Activated CD4-positive, alpha-beta memory T cell treated with anti-CD3 and anti-CD28 coated beads for 36 hours (primary cell): ENCODE results near the gene CARHSP1. TPM values are rescaled to one million over a fixed set of nuclear protein-coding genes. Genes with fewer than 3 reads are reported as not detected.
A peak's percentile ranks its signal among the peaks of the same experiment; 100 is the strongest.
"Not testable (repeated sequence)": the region's sequence is repeated elsewhere in the genome, so short reads cannot be mapped to it uniquely, and the experiment has no call there.

Experiments used
- CTCF ChIA-PET: fragments of 350-600 bp; sonication (Branson Sonifier 250); formaldehyde crosslinking; loops from one replicate; lab custom pipeline; 2021; ENCODE audit warnings: antibody characterized with exemption, inconsistent platforms; lab: Charles Lee
- POLR2A ChIA-PET: fragments of 350-600 bp; sonication (Branson Sonifier 250); formaldehyde crosslinking; loops from one replicate; lab custom pipeline; 2021; ENCODE audit warnings: antibody characterized with exemption; lab: Charles Lee
- DNase-seq: peaks from one replicate; pipeline ENCODE4 v3.0.0-alpha.2; 2020
- H3K27ac Mint-ChIP-seq: one replicate; pipeline ENCODE4 v1.8.0; 2021; ENCODE audit warnings: mixed read lengths
- H3K27me3 Mint-ChIP-seq: one replicate; pipeline ENCODE4 v1.8.0; 2021; ENCODE audit warnings: mixed read lengths
- H3K36me3 Mint-ChIP-seq: one replicate; pipeline ENCODE4 v1.8.0; 2021; ENCODE audit warnings: mixed read lengths
- H3K4me1 Mint-ChIP-seq: one replicate; pipeline ENCODE4 v1.8.0; 2021; ENCODE audit warnings: low read depth, mixed read lengths
- H3K4me3 Mint-ChIP-seq: one replicate; pipeline ENCODE4 v1.8.0; 2021; ENCODE audit warnings: mild to moderate bottlenecking, mixed read lengths
- H3K9me3 Mint-ChIP-seq: one replicate; pipeline ENCODE4 v1.8.0; 2021; ENCODE audit warnings: mixed read lengths
- intact Hi-C: fragments of 100-400 bp; cut with micrococcal nuclease; formaldehyde crosslinking; loops from one replicate; pipeline ENCODE4 v1.15.1; 2023
- total RNA-seq, 2 experiments: library from RNA; stranded (reverse); gene quantifications; one replicate each; pipeline ENCODE4 v1.2.3, GENCODE V29; 2021

The CARHSP1 gene
- total RNA-seq, 2 experiments from 2014 or later: 64.9 to 73.1 TPM

GRCh38 chr16:8814095-8814806, 54.6 kb downstream of the CARHSP1 start:
- Mint-ChIP-seq H3K27ac (peak overlapping the region; percentile 78), H3K4me1 (peaks cover 37% of the 10 kb centered on the region), H3K4me3 (no peak overlapping the region), H3K27me3 (no peaks in the 10 kb centered on the region), H3K36me3 (peaks cover 65% of the 10 kb centered on the region), H3K9me3 (no peaks in the 10 kb centered on the region)
- CTCF ChIA-PET: no interaction called here
- intact Hi-C loops: no loop called here
- peak; percentile 59 for DNase-seq
- POLR2A ChIA-PET: no interaction called here

GRCh38 chr16:8812162-8812843, 56.5 kb downstream of the CARHSP1 start:
- H3K4me1 Mint-ChIP-seq: peaks cover 33% of the 10 kb centered on the region
- no peak for DNase-seq
- H3K27me3 Mint-ChIP-seq: no peaks in the 10 kb centered on the region
- no peak overlapping the region for H3K4me3 Mint-ChIP-seq
- ChIA-PET POLR2A (no interaction called here), CTCF (interaction anchor here (0.7 to 1.1 kb wide), 2 partner anchors 16 to 196 kb away, joined by 4 read pairs; no protein-coding TSS in a partner anchor)
- intact Hi-C loops: no loop called here
- H3K36me3 Mint-ChIP-seq: peaks cover 65% of the 10 kb centered on the region
- H3K9me3 Mint-ChIP-seq: no peaks in the 10 kb centered on the region
- peak overlapping the region; percentile 29 for H3K27ac Mint-ChIP-seq

- intact Hi-C loops: no loop called here
- ChIA-PET CTCF (interaction anchor here (0.6 kb wide), 1 partner anchor 18 kb away, joined by 3 read pairs; no protein-coding TSS in a partner anchor), POLR2A (no interaction called here)
- Mint-ChIP-seq H3K4me1 (peaks cover 14% of the 10 kb centered on the region), H3K27me3 (no peaks in the 10 kb centered on the region), H3K36me3 (peaks cover 63% of the 10 kb centered on the region), H3K27ac (no peak overlapping the region), H3K4me3 (no peak overlapping the region), H3K9me3 (no peaks in the 10 kb centered on the region)
- no peak for DNase-seq
Measured at GRCh38 chr16:8808613-8809353, 60.0 kb downstream of the CARHSP1 start.

GRCh38 chr16:8808009-8808408, 60.8 kb downstream of the CARHSP1 start:
- Mint-ChIP-seq H3K9me3 (no peaks in the 10 kb centered on the region), H3K27ac (no peak overlapping the region), H3K27me3 (no peaks in the 10 kb centered on the region), H3K36me3 (peaks cover 62% of the 10 kb centered on the region), H3K4me3 (no peak overlapping the region), H3K4me1 (peaks cover 11% of the 10 kb centered on the region)
- no peak for DNase-seq
- ChIA-PET POLR2A (no interaction called here), CTCF (interaction anchor here (0.6 kb wide), 1 partner anchor 17 kb away, joined by 3 read pairs; no protein-coding TSS in a partner anchor)
- intact Hi-C loops: no loop called here

- H3K27ac Mint-ChIP-seq: no peak overlapping the region
- intact Hi-C loops: no loop called here
- peaks cover 8% of the 10 kb centered on the region for H3K4me1 Mint-ChIP-seq
- no peak overlapping the region for H3K4me3 Mint-ChIP-seq
- ChIA-PET CTCF (interaction anchor here (1.3 kb wide), 1 partner anchor 202 kb away, joined by 3 read pairs; no protein-coding TSS in a partner anchor), POLR2A (interaction anchor here (0.8 kb wide), 1 partner anchor 38 kb away, joined by 3 read pairs; no protein-coding TSS in a partner anchor)
- H3K27me3 Mint-ChIP-seq: no peaks in the 10 kb centered on the region
- H3K36me3 Mint-ChIP-seq: peaks cover 60% of the 10 kb centered on the region
- no peak for DNase-seq
- H3K9me3 Mint-ChIP-seq: no peaks in the 10 kb centered on the region
Measured at GRCh38 chr16:8807189-8807588, 61.6 kb downstream of the CARHSP1 start.

- ChIA-PET POLR2A (interaction anchor here (0.8 to 0.9 kb wide), 2 partner anchors 9 to 39 kb away, joined by 3 read pairs; partner anchors contain the start of gene TMEM186), CTCF (interaction anchor here (1.3 kb wide), 1 partner anchor 202 kb away, joined by 3 read pairs; no protein-coding TSS in a partner anchor)
- intact Hi-C loops: no loop called here
- no peak overlapping the region for H3K27ac Mint-ChIP-seq
- H3K36me3 Mint-ChIP-seq: peaks cover 65% of the 10 kb centered on the region
- no peak for DNase-seq
- no peaks in the 10 kb centered on the region for H3K27me3 Mint-ChIP-seq
- H3K4me3 Mint-ChIP-seq: no peak overlapping the region
- H3K9me3 Mint-ChIP-seq: no peaks in the 10 kb centered on the region
- H3K4me1 Mint-ChIP-seq: peaks cover 6% of the 10 kb centered on the region
Measured at GRCh38 chr16:8806272-8806983, 62.4 kb downstream of the CARHSP1 start.

- Mint-ChIP-seq H3K9me3 (no peaks in the 10 kb centered on the region), H3K4me3 (no peak overlapping the region), H3K36me3 (peaks cover 53% of the 10 kb centered on the region), H3K4me1 (peaks cover 21% of the 10 kb centered on the region), H3K27ac (no peak overlapping the region), H3K27me3 (no peaks in the 10 kb centered on the region)
- DNase-seq: no peak
- ChIA-PET CTCF (interaction anchor here (0.8 kb wide), 1 partner anchor 144 kb away, joined by 3 read pairs; no protein-coding TSS in a partner anchor), POLR2A (no interaction called here)
- intact Hi-C loops: no loop called here
Measured at GRCh38 chr16:8804313-8804712, 64.5 kb downstream of the CARHSP1 start.

GRCh38 chr16:8803733-8804132, 65.1 kb downstream of the CARHSP1 start:
- H3K4me3 Mint-ChIP-seq, intact Hi-C loops, H3K27ac Mint-ChIP-seq, POLR2A ChIA-PET, H3K9me3 Mint-ChIP-seq, DNase-seq, H3K27me3 Mint-ChIP-seq: not testable (repeated sequence)
- H3K36me3 Mint-ChIP-seq: peaks cover 47% of the 10 kb centered on the region
- CTCF ChIA-PET: interaction anchor here (0.8 kb wide), 1 partner anchor 143 kb away, joined by 3 read pairs; no protein-coding TSS in a partner anchor
- H3K4me1 Mint-ChIP-seq: peaks cover 25% of the 10 kb centered on the region

Other genes with a start within 250 kb of the CARHSP1 start
- 10 to 100 TPM; 26.4 to 30.8 TPM for gene METTL22, start 247.3 kb downstream of the CARHSP1 start, total RNA-seq
- 10 to 100 TPM in 1 of 2 experiments, 1 to 10 TPM in 1; 8.7 to 10.0 TPM for gene ABAT, start 194.4 kb downstream of the CARHSP1 start, total RNA-seq
- gene TMEM186, start 71.4 kb downstream of the CARHSP1 start, total RNA-seq: 10 to 100 TPM; 16.0 TPM
- gene PMM2, start 71.2 kb downstream of the CARHSP1 start, total RNA-seq: 10 to 100 TPM; 34.0 to 36.0 TPM
- not detected for gene LITAFD, start 13.3 kb upstream of the CARHSP1 start, total RNA-seq
- 100 to 1,000 TPM; 154 to 170 TPM for gene USP7, start 94.9 kb upstream of the CARHSP1 start, total RNA-seq
- gene HAPSTR1, start 222.6 kb upstream of the CARHSP1 start, total RNA-seq: 10 to 100 TPM; 47.1 to 49.1 TPM